CD4-positive, alpha-beta T cell treated with Interleukin-15 for 1 hour (primary cell): ENCODE results near the gene SH2D1B.
"Not testable (repeated sequence)": the region's sequence is repeated elsewhere in the genome, so short reads cannot be mapped to it uniquely, and the experiment has no call there.

Experiments
- DNase-seq: peaks from one replicate; pipeline ENCODE4 v3.0.0-alpha.2; 2020

The SH2D1B gene

DNA sequence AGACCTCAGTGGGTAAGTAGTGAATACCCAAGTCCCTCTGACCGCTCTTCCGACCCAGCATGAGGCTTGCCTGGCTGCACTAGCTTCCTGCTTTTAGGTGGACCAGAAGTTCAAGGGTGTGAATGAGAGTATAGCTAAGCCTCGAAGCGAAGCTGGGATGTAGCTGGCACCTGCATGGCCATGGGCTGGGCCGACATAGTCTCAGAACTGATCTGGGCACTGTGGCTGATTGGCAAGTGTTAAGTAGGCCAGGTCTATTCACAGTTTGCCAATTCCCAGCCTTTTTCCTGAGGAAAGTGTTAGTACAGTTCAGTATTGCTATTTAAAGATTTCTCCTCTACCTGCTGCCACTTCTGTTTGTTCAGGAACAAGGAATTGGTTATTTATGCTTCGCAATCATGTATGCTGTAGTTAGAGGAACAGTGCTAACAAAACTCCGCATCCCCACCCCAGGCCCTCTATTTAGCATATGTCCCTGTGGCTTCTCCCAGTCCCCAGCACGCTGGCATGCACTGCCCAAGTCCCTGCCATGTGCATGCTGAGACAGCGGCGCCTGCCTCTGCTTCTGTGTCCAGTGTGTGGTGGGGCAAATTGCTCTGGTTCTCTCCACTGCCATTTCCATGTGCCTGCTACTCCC is 51.6 kb downstream of the SH2D1B start:
- no peak for DNase-seq

DNA sequence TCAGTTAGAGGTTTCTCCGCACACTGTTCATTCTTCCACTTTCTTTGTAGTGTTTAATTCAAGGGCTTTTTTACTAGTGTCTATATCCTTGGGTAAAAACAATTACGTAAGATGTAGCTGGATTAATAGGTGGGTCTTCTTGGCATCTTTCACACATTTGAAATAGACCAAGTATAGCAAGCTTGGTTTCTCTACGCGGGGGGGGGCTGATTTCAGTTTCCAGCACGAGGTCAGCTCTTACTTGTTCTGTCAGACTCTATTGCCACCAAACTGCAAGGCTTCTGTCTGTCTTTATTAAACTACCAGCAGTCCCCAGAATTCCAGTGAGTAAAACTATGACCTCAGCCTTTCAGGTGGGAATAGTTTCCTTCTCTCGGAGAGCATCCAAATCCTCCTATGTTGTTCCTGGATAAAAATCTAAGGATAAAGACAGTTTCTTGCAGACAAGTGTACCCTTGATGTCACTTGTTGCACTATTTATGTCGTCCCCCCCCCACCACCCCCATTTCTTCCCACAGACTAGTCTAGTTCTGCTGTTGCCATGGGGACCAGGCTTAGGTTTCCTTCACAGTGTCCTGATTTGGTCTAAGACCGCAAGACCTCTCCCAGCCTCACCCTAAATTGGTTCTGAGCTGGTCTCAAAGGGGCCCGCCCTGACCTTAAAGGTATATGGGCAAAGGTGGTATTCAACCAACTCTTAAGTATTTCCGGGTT is 52.3 kb downstream of the SH2D1B start:
- no peak for DNase-seq

DNA sequence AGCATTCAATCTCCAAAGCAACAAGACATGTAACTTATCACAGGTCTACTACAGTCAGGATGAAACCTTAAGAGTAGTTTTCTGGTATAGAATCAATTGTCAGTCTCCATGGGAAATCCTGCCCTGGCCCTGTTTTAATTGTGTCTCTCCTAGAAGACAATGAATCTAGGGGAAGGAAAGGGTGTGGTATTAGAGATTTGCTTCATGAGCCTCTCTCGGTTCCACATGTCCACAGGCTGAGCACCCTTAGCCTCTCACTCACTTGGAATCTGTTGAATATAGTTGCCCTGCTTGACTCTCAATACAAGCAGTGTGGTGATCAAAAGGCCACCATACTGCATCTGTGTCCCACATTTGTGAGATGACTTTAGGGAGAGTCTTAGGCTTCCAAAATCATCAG is 53.0 kb downstream of the SH2D1B start:
- no peak for DNase-seq

- no peak for DNase-seq
Observed at GRCh38 chr1:162357681-162358266, 54.2 kb downstream of the SH2D1B start.

- no peak for DNase-seq
Observed at GRCh38 chr1:162353702-162354101, 58.2 kb downstream of the SH2D1B start.

DNA sequence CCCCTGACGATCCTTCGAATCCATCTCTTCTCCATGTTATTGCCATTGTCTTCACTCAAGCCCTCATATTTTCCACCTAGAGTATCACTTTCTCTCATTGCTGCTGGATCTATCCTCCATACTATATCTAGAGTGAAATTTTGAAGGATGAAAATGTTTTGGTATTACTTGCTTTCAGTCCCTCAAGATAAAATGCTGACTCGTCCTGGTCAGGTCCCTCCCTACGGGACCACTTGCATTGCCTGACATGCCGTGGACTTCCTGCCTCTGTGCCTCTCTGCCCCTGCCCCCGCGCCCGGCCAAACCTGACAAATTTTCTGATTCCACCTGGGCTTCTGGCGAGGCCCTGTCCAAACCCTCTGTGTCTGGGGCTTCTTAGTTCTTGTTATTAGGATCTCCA is 58.9 kb downstream of the SH2D1B start:
- no peak for DNase-seq

DNA sequence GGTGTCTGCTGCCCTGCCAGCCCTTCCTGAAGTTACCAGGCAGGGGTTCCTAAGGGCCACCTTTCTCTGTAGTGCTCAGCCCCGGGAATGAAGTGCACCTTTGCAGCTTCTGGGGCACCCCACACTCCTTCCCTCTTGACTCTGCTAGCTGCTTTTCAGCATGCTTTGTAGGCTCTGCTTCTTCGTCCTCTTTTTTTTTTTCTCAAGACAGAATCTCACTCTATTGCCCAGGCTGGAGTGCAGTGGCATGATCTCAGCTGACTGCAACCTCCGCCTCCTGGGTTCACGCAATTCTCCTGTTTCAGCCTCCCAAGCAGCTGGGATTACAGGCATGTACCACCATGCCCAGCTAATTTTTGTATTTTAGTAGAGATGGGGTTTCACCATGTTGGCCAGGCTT is 60.1 kb downstream of the SH2D1B start:
- DNase-seq = not testable (repeated sequence)

- no peak for DNase-seq
Observed at GRCh38 chr1:162351246-162351842, 60.6 kb downstream of the SH2D1B start.

DNA sequence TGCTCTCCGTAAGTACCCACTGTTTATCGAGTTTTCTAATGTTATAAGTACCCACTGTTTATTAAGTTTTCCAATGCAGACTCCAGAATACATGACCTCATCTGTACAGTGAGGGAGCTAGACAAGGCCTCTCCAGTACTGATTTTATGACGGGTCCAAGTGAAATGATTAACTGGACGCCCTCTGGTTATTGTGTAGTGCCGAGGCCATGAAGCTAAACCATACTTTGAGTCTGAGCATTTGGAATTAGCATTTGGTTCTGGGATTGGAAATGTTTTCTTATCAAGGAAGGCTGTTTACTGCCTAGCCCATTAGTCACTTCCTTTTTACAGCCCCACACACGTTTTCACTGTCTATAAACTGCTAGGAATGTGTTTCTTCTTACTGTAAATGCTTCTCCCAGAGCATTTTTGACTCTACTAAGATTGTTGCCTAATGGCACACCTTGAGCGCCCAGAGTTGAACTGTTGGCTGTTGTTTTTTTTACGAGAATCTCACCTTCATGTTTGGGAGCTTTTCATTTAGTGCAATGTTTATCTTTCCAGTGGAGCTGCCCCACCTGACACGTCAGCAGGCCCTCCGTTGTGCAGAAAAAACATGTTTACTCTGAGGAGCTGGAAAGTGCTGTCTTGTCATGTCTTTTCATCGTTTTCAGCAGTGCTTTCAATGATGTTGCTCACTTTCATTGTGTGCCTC is 62.2 kb downstream of the SH2D1B start:
- no peak for DNase-seq

DNA sequence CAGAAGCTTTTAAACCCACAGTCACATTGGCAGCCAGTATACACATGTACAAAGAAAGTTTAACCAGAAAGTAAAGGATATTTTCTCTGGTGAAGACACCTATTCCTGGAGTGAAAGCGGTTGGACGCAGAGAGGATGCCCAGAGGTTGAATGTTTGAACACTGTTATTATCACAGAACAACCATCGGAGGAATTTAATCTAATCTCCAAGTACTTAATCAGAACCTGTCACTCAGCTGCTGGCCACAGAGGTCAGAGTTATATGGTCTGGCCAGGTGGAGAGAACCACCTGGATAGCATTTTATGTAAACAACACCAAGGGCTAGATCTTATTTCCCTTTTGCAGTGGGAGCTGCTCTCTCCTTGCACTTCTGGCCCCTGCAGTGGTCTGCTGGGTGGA is 64.7 kb downstream of the SH2D1B start:
- no peak for DNase-seq
